Breast epithelium (tissue), 3 donors: ENCODE results near the gene SHH.

Experiments
- CTCF ChIP-seq, 3 donors: fragments of 450-650 bp; IDR thresholded peaks; one replicate each; pipeline ENCODE4 v1.5.1; 2016 to 2017; ENCODE audit warnings: antibody characterized with exemption in 3 of 3, mild to moderate bottlenecking in 3 of 3, moderate library complexity in 3 of 3
- POLR2A ChIP-seq: fragments of 450-650 bp; IDR thresholded peaks from one replicate; pipeline ENCODE4 v1.6.1; 2016; ENCODE audit warnings: antibody characterized with exemption, mild to moderate bottlenecking, moderate library complexity
- POLR2AphosphoS5 ChIP-seq, 3 donors: sonication (generic); formaldehyde crosslinking; IDR thresholded peaks; one replicate each; pipeline ENCODE4 v1.6.1; 2017; ENCODE audit warnings: antibody characterized with exemption in 3 of 3

GRCh38 chr7:155821851-155822250 is 9.6 kb upstream of the SHH start:
- no peak for TF ChIP-seq POLR2A
- no peak for TF ChIP-seq CTCF (IDR thresholded peaks at IDR 0.05)
- TF ChIP-seq POLR2AphosphoS5 (IDR thresholded peaks at IDR 0.05), result no peak
